Activated naive CD4-positive, alpha-beta T cell treated with anti-CD3 and anti-CD28 coated beads, Interleukin-2, amount 10 ng/mL, durations not matched to agents 7 days and 5 days (primary cell): ENCODE results near the gene PALLD.

Experiments
- CTCF ChIA-PET: fragments of 350-600 bp; sonication (Branson Sonifier 250); formaldehyde crosslinking; loops from one replicate; lab custom pipeline; 2021; ENCODE audit warnings: antibody characterized with exemption; lab: Charles Lee
- DNase-seq: peaks from one replicate; pipeline ENCODE4 v3.0.0-alpha.2; 2020
- H3K27ac Mint-ChIP-seq: one replicate; pipeline ENCODE4 v1.8.0; 2021; ENCODE audit warnings: mild to moderate bottlenecking, moderate library complexity, mixed read lengths
- H3K27me3 Mint-ChIP-seq: one replicate; pipeline ENCODE4 v1.8.0; 2021; ENCODE audit warnings: mild to moderate bottlenecking, mixed read lengths
- H3K36me3 Mint-ChIP-seq: one replicate; pipeline ENCODE4 v1.8.0; 2021; ENCODE audit warnings: mixed read lengths
- H3K4me1 Mint-ChIP-seq: one replicate; pipeline ENCODE4 v1.8.0; 2021; ENCODE audit warnings: mixed read lengths
- H3K4me3 Mint-ChIP-seq: one replicate; pipeline ENCODE4 v1.8.0; 2021; ENCODE audit warnings: mild to moderate bottlenecking, moderate library complexity, mixed read lengths
- H3K9me3 Mint-ChIP-seq: one replicate; pipeline ENCODE4 v1.8.0; 2021; ENCODE audit warnings: mixed read lengths

PALLD gene

GRCh38 chr4:168682898-168683500 lies 186.1 kb downstream of the PALLD start:
- Mint-ChIP-seq H3K4me1 (no peaks in the 10 kb centered on the region), H3K9me3 (no peaks in the 10 kb centered on the region), H3K27ac (no peak overlapping the region), H3K36me3 (no peaks in the 10 kb centered on the region), H3K4me3 (no peak overlapping the region), H3K27me3 (no peaks in the 10 kb centered on the region)
- CTCF ChIA-PET = no interaction called here
- DNase-seq = no peak

DNA sequence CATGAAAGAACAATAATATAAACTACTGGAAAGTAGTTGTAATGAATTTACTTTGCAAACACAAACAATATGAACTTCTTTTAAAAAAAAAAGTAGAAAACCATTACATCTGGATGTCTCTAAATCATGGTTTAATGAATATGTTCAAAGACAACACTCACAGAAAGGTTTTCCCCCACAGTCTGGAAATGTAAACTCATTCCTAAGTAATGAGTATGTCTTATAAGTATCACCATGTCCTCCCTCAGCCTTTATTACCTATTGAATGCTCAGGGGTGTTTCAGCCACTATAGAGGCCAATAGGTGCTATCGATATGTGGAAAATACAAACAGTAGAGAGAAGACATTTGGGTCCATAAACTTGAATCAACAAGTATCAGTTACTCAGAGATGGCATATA lies 186.7 kb downstream of the PALLD start:
- CTCF ChIA-PET = no interaction called here
- Mint-ChIP-seq H3K27ac (no peak overlapping the region), H3K4me3 (no peak overlapping the region), H3K27me3 (no peaks in the 10 kb centered on the region), H3K4me1 (no peaks in the 10 kb centered on the region), H3K9me3 (no peaks in the 10 kb centered on the region), H3K36me3 (no peaks in the 10 kb centered on the region)
- no peak for DNase-seq

GRCh38 chr4:168685136-168685809 lies 188.4 kb downstream of the PALLD start:
- H3K4me1 Mint-ChIP-seq = no peaks in the 10 kb centered on the region
- DNase-seq = no peak
- CTCF ChIA-PET = no interaction called here
- no peaks in the 10 kb centered on the region for H3K27me3 Mint-ChIP-seq
- H3K36me3 Mint-ChIP-seq = no peaks in the 10 kb centered on the region
- no peak overlapping the region for H3K4me3 Mint-ChIP-seq
- no peaks in the 10 kb centered on the region for H3K9me3 Mint-ChIP-seq
- H3K27ac Mint-ChIP-seq = no peak overlapping the region

DNA sequence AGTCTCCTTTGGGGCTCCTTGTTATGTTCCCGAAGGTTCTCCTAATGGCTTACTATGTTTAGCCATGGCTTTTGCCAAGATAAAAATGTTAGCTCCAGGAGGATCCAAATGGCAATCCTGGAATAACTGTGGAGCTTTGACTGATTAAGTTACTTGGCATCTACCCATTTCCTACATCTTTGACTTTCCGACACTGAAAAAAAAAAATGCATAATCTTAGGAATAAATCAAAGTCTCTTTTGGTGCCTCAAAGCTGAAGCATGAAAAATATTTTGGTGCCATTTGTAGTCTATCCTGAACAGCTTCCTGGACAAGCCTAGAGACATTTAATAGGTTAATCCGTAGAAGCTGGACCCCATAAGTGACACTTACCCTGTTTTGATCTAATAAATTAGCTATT lies 191.7 kb downstream of the PALLD start:
- H3K4me1 Mint-ChIP-seq = no peaks in the 10 kb centered on the region
- DNase-seq = no peak
- H3K27ac Mint-ChIP-seq = no peak overlapping the region
- no peaks in the 10 kb centered on the region for H3K9me3 Mint-ChIP-seq
- H3K4me3 Mint-ChIP-seq = no peak overlapping the region
- no peaks in the 10 kb centered on the region for H3K36me3 Mint-ChIP-seq
- peaks cover 4% of the 10 kb centered on the region for H3K27me3 Mint-ChIP-seq
- CTCF ChIA-PET = no interaction called here

DNA sequence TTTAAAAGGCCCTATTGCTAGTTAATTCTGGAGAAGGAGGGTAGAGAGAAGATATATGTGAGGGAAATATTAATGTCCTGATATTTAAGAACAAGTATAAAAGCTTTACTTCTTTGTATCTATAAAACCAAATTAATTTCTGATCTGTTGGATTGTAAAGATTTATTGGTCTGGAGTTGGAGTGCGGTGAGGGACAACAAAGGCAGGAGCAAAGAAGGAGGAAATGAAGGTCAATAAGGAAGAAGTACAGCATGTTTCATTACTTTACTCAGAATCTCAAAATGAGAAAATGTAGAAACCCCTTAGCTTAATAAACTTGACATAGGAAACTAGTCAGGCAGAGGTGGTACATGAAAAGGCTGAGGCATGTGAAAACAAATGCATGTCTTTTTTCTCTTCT lies 192.9 kb downstream of the PALLD start:
- Mint-ChIP-seq H3K27me3 (peaks cover 4% of the 10 kb centered on the region), H3K9me3 (no peaks in the 10 kb centered on the region), H3K27ac (no peak overlapping the region), H3K36me3 (no peaks in the 10 kb centered on the region), H3K4me1 (no peaks in the 10 kb centered on the region), H3K4me3 (no peak overlapping the region)
- CTCF ChIA-PET = no interaction called here
- no peak for DNase-seq

GRCh38 chr4:168690199-168690598 lies 193.3 kb downstream of the PALLD start:
- DNase-seq = no peak
- no peak overlapping the region for H3K4me3 Mint-ChIP-seq
- H3K27ac Mint-ChIP-seq = no peak overlapping the region
- CTCF ChIA-PET = no interaction called here
- H3K27me3 Mint-ChIP-seq = peaks cover 4% of the 10 kb centered on the region
- H3K36me3 Mint-ChIP-seq = no peaks in the 10 kb centered on the region
- no peaks in the 10 kb centered on the region for H3K4me1 Mint-ChIP-seq
- no peaks in the 10 kb centered on the region for H3K9me3 Mint-ChIP-seq

GRCh38 chr4:168691631-168692369 lies 194.9 kb downstream of the PALLD start:
- DNase-seq = no peak
- H3K4me1 Mint-ChIP-seq = no peaks in the 10 kb centered on the region
- no peaks in the 10 kb centered on the region for H3K9me3 Mint-ChIP-seq
- no peaks in the 10 kb centered on the region for H3K36me3 Mint-ChIP-seq
- no peak overlapping the region for H3K4me3 Mint-ChIP-seq
- H3K27me3 Mint-ChIP-seq = peaks cover 4% of the 10 kb centered on the region
- CTCF ChIA-PET = no interaction called here
- no peak overlapping the region for H3K27ac Mint-ChIP-seq

DNA sequence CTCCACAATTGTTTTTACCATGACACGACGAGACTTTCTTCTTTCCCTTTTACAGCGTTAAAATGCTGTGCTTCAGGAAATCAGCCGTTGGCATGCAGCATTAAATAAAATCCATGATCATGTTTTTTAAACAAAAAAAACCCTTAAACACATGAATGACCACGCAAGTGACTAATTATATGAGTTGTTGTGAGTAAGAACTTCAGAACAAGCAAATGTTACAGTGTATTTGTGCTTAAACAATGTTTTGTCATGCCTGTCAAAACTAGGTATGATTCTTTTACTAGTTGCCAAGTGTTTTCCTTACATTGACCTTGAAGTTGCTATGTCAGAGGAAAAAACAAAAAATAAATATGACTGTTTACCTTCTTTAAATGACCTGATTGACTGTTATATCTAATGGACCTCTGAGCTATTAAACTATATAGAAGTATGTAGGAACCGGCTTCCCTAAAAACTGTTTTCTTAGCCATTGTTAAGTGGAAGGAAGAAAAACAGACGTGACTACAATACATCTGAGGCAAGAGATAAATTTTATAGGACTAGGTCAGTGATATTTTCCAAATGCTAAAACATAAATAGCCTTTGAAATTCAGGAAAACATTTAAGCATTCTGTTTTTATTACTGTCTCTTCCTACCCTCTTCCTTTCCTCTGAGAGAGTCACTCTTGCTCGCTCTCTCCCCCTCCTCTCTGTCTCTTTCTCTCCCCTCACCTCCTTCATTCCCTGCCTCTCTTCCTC lies 197.1 kb downstream of the PALLD start:
- Mint-ChIP-seq H3K27me3 (peaks cover 4% of the 10 kb centered on the region), H3K27ac (no peak overlapping the region), H3K4me3 (no peak overlapping the region), H3K9me3 (no peaks in the 10 kb centered on the region), H3K36me3 (no peaks in the 10 kb centered on the region), H3K4me1 (no peaks in the 10 kb centered on the region)
- DNase-seq = no peak
- CTCF ChIA-PET = no interaction called here

DNA sequence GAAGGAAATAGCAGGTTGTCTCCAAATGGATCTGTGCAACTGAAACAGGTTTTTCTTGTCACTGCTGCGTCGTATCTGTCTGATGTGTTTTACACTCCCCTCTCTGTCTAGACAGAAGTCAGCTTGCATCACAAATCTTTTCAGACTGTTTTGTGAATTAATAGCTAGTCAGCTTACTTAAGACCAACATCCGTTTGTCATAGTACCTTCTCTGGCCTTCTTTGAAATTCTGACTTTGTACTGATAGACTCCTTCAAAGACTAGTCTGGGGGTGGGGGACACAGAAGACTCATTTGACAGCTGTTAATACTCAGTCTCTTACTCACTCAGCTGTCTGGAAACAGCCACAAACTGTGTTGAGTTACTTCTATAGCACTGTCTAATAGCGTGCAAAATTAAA lies 197.8 kb downstream of the PALLD start:
- CTCF ChIA-PET = no interaction called here
- Mint-ChIP-seq H3K4me1 (no peaks in the 10 kb centered on the region), H3K9me3 (no peaks in the 10 kb centered on the region), H3K27me3 (peaks cover 4% of the 10 kb centered on the region), H3K4me3 (no peak overlapping the region), H3K27ac (no peak overlapping the region), H3K36me3 (no peaks in the 10 kb centered on the region)
- no peak for DNase-seq

DNA sequence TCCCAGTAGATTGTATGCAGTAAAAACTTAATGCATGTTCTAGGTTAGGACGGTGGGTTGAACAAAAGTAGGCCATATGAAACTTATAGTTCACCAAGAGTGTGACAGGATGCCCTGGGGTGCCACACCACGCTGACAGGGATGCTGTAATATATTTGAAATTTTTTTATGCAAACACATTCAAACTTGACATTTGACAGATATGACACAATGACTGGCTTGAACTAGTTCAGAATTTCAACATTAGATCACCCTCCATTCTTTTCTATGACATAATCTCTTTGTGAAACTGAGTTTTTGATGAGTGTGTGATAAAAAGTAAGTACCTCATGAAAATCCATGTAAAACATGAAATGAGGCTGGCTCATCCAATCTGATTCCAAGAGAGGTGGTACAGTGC lies 198.4 kb downstream of the PALLD start:
- Mint-ChIP-seq H3K27ac (no peak overlapping the region), H3K4me1 (no peaks in the 10 kb centered on the region), H3K27me3 (peaks cover 4% of the 10 kb centered on the region), H3K9me3 (no peaks in the 10 kb centered on the region), H3K36me3 (no peaks in the 10 kb centered on the region), H3K4me3 (no peak overlapping the region)
- CTCF ChIA-PET = no interaction called here
- no peak for DNase-seq

DNA sequence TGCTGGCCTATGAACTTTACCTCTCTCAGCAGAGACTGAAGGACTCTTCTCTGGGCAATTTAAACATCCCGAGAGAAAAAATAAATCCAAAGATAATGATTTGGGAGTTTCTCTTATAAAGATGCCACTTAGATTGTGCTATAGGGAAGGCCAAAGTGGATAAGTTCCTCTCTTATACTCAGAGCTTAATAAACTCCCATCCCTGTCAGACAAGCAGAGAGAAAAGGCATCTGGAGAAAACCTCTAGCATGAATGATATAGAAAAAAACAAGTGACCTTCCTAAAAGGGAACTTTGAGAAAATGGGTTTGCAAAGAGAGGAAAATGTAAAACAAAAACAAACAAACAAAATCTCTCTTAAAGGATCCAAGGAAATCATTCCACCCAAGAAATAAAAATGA lies 199.4 kb downstream of the PALLD start:
- H3K27ac Mint-ChIP-seq = no peak overlapping the region
- no peaks in the 10 kb centered on the region for H3K4me1 Mint-ChIP-seq

GRCh38 chr4:168696826-168697225 lies 200.0 kb downstream of the PALLD start:
- Mint-ChIP-seq H3K4me1 (no peaks in the 10 kb centered on the region), H3K36me3 (no peaks in the 10 kb centered on the region), H3K9me3 (no peaks in the 10 kb centered on the region), H3K27ac (no peak overlapping the region), H3K4me3 (no peak overlapping the region), H3K27me3 (peaks cover 4% of the 10 kb centered on the region)
- no peak for DNase-seq
- CTCF ChIA-PET = no interaction called here

More for the DNA sequence above, 199.4 kb downstream of the PALLD start:
- H3K27me3 Mint-ChIP-seq = peaks cover 4% of the 10 kb centered on the region
- no peak overlapping the region for H3K4me3 Mint-ChIP-seq
- H3K9me3 Mint-ChIP-seq = no peaks in the 10 kb centered on the region
- H3K36me3 Mint-ChIP-seq = no peaks in the 10 kb centered on the region
- DNase-seq = no peak
- CTCF ChIA-PET = no interaction called here

GRCh38 chr4:168699224-168699878 lies 202.5 kb downstream of the PALLD start:
- CTCF ChIA-PET = no interaction called here
- Mint-ChIP-seq H3K27me3 (no peaks in the 10 kb centered on the region), H3K36me3 (no peaks in the 10 kb centered on the region)

GRCh38 chr4:168701061-168701460 lies 204.2 kb downstream of the PALLD start:
- no peak overlapping the region for H3K27ac Mint-ChIP-seq
- H3K9me3 Mint-ChIP-seq = no peaks in the 10 kb centered on the region
- H3K36me3 Mint-ChIP-seq = no peaks in the 10 kb centered on the region
- H3K27me3 Mint-ChIP-seq = no peaks in the 10 kb centered on the region
- no peak overlapping the region for H3K4me3 Mint-ChIP-seq
- no peak for DNase-seq
- no peaks in the 10 kb centered on the region for H3K4me1 Mint-ChIP-seq
- CTCF ChIA-PET = no interaction called here

More at GRCh38 chr4:168699224-168699878, 202.5 kb downstream of the PALLD start:
- Mint-ChIP-seq H3K27ac (no peak overlapping the region), H3K4me1 (no peaks in the 10 kb centered on the region), H3K4me3 (no peak overlapping the region), H3K9me3 (no peaks in the 10 kb centered on the region)
- no peak for DNase-seq
